ENCODE data around the gene TAF4B.

GRCh38 chr18:26205318-26205717 is 20.9 kb upstream of the TAF4B start:
- TF ChIP-seq CTCF (IDR thresholded peaks at IDR 0.05; ENCODE audit: poor library complexity), result no peak
- no peak for TF ChIP-seq EZH2phosphoT487 (IDR thresholded peaks at IDR 0.05; ENCODE audit: low read depth, severe bottlenecking, unreplicated experiment)
